ENCODE measurements around the gene DNAL1. TPM values are rescaled to one million over a fixed set of nuclear protein-coding genes. Genes with fewer than 3 reads are reported as not detected.
A peak's percentile ranks its signal among the peaks of the same experiment; 100 is the strongest.

DNAL1 gene
- total and polyA plus RNA-seq, 2 of the 13 experiments (the other 11 are each of a cell fraction or from before 2014, with no cell fraction given) = 1.4 to 13.3 TPM

DNA sequence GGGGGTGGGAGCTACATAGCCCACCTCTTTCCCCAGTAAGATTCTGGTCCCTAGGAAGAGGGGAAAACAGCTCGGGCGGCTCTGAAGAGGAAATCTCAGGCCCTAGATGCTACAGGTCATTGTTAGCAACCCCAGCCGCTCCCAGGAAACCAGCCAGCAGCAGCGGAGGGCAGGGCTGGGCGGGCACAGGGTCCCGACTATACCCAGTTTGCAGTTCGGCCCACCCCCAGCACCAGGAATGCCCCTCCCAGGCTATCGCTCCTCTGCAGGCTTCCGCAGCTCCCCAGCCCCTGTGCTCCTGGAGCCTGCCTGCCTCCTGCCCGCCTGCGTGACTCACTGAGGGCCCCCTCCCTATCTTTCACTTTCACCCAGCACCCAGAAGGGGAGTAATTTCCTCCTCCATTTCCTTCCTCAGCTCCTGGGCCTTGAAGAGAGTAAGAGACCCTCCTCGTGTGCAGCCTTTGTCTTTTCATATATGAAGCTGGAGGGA lies 96.6 kb downstream of the DNAL1 start (continued):
- TF ChIP-seq, protein P1, sequence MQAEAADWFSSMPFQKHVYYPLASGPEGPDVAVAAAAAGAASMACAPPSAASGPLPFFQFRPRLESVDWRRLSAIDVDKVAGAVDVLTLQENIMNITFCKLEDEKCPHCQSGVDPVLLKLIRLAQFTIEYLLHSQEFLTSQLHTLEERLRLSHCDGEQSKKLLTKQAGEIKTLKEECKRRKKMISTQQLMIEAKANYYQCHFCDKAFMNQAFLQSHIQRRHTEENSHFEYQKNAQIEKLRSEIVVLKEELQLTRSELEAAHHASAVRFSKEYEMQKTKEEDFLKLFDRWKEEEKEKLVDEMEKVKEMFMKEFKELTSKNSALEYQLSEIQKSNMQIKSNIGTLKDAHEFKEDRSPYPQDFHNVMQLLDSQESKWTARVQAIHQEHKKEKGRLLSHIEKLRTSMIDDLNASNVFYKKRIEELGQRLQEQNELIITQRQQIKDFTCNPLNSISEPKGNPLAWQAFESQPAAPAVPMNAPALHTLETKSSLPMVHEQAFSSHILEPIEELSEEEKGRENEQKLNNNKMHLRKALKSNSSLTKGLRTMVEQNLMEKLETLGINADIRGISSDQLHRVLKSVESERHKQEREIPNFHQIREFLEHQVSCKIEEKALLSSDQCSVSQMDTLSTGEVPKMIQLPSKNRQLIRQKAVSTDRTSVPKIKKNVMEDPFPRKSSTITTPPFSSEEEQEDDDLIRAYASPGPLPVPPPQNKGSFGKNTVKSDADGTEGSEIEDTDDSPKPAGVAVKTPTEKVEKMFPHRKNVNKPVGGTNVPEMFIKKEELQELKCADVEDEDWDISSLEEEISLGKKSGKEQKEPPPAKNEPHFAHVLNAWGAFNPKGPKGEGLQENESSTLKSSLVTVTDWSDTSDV (CRISPR knock-in tag; IDR thresholded peaks at IDR 0.05) = no peak
- peak; percentile 22 for TF ChIP-seq ASH2L (IDR thresholded peaks at IDR 0.05; ENCODE audit: insufficient read length, low read depth, low read length)
- no peak for TF ChIP-seq REPIN1 (CRISPR knock-in tag; IDR thresholded peaks at IDR 0.05; ENCODE audit: borderline replicate concordance, low read depth)
- TF ChIP-seq ZXDC (CRISPR knock-in tag; IDR thresholded peaks at IDR 0.05) = no peak
- TF ChIP-seq SRSF1 (optimal IDR thresholded peaks at IDR 0.05; ENCODE audit: low read depth, low read length) = peak; percentile 45
- no peak for TF ChIP-seq ZNF331 (CRISPR knock-in tag; IDR thresholded peaks at IDR 0.05)
- no peak for TF ChIP-seq ZBTB38 (CRISPR knock-in tag; IDR thresholded peaks at IDR 0.05)
- peak; percentile 40 for TF ChIP-seq HNRNPLL (IDR thresholded peaks at IDR 0.05; ENCODE audit: low read depth, low read length, poor library complexity, severe bottlenecking)
- no peak for TF ChIP-seq THYN1 (CRISPR knock-in tag; IDR thresholded peaks at IDR 0.05; ENCODE audit: borderline replicate concordance, low read depth)
- TF ChIP-seq, protein P2, sequence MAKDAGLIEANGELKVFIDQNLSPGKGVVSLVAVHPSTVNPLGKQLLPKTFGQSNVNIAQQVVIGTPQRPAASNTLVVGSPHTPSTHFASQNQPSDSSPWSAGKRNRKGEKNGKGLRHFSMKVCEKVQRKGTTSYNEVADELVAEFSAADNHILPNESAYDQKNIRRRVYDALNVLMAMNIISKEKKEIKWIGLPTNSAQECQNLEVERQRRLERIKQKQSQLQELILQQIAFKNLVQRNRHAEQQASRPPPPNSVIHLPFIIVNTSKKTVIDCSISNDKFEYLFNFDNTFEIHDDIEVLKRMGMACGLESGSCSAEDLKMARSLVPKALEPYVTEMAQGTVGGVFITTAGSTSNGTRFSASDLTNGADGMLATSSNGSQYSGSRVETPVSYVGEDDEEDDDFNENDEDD (CRISPR knock-in tag; IDR thresholded peaks at IDR 0.05; ENCODE audit: borderline replicate concordance) = no peak
- TF ChIP-seq, protein P3, sequence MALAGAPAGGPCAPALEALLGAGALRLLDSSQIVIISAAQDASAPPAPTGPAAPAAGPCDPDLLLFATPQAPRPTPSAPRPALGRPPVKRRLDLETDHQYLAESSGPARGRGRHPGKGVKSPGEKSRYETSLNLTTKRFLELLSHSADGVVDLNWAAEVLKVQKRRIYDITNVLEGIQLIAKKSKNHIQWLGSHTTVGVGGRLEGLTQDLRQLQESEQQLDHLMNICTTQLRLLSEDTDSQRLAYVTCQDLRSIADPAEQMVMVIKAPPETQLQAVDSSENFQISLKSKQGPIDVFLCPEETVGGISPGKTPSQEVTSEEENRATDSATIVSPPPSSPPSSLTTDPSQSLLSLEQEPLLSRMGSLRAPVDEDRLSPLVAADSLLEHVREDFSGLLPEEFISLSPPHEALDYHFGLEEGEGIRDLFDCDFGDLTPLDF (CRISPR knock-in tag; IDR thresholded peaks at IDR 0.05) = no peak
- peak; percentile 42; the same call in 1 of the 2 replicates for TF ChIP-seq SAP130 (CRISPR knock-in tag; IDR thresholded peaks at IDR 0.05; ENCODE audit: low read depth)
- TF ChIP-seq RARA (CRISPR knock-in tag; IDR thresholded peaks at IDR 0.05) = no peak
- no peak for TF ChIP-seq ZNF276 (CRISPR knock-in tag; IDR thresholded peaks at IDR 0.05; ENCODE audit: low read depth)
- TF ChIP-seq ZNF354B (CRISPR knock-in tag; IDR thresholded peaks at IDR 0.05) = no peak
- no peak; the same call in 1 of the 2 replicates for TF ChIP-seq ZNF788 (CRISPR knock-in tag; IDR thresholded peaks at IDR 0.05; ENCODE audit: borderline replicate concordance)

Data from HepG2 (cell line).